GM23338 (cell line): Measurements from ENCODE around the gene RIN3.

Experiments
- ETS1 ChIP-seq: IDR thresholded peaks from 2 replicates; pipeline ENCODE4 v1.6.1; 2016; ENCODE audit warnings: antibody characterized with exemption
- EZH2phosphoT487 ChIP-seq: fragments of 200-600 bp; sonication (generic); IDR thresholded peaks from one replicate; pipeline ENCODE4 v1.8.1; 2018; ENCODE audit warnings: antibody characterized with exemption; ENCODE audit not compliant: unreplicated experiment
- POLR2AphosphoS5 ChIP-seq: IDR thresholded peaks from 2 replicates; pipeline ENCODE4 v1.6.1; 2016; ENCODE audit warnings: antibody characterized with exemption, low read depth
- TF ChIP-seq, protein P1 (sequence below), 2 experiments: fragments of 200-600 bp in 1 of 2; sonication (generic) in 1 of 2; conservative IDR thresholded peaks; 2 replicates each; pipeline versions ENCODE4 v1.5.1 to v1.6.1; 2016 to 2017; ENCODE audit warnings: antibody characterized with exemption in 2 of 2, low read depth in 2 of 2, mild to moderate bottlenecking in 2 of 2, moderate library complexity in 1 of 2

GRCh38 chr14:92491782-92492181 lies 21.8 kb upstream of the RIN3 start:
- TF ChIP-seq, protein P1, sequence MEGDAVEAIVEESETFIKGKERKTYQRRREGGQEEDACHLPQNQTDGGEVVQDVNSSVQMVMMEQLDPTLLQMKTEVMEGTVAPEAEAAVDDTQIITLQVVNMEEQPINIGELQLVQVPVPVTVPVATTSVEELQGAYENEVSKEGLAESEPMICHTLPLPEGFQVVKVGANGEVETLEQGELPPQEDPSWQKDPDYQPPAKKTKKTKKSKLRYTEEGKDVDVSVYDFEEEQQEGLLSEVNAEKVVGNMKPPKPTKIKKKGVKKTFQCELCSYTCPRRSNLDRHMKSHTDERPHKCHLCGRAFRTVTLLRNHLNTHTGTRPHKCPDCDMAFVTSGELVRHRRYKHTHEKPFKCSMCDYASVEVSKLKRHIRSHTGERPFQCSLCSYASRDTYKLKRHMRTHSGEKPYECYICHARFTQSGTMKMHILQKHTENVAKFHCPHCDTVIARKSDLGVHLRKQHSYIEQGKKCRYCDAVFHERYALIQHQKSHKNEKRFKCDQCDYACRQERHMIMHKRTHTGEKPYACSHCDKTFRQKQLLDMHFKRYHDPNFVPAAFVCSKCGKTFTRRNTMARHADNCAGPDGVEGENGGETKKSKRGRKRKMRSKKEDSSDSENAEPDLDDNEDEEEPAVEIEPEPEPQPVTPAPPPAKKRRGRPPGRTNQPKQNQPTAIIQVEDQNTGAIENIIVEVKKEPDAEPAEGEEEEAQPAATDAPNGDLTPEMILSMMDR (conservative IDR thresholded peaks at IDR 0.05; ENCODE audit: low read depth in 2 of 2) = no peak
- TF ChIP-seq EZH2phosphoT487 (no peak), ETS1 (no peak), POLR2AphosphoS5 (no peak)
